Spleen (tissue), 13 donors: ENCODE results near the gene CYP4F12. TPM values are rescaled to one million over a fixed set of nuclear protein-coding genes. Genes with fewer than 3 reads are reported as not detected.
A peak's percentile ranks its signal among the peaks of the same experiment; 100 is the strongest.

ENCODE experiments used
- DNase-seq: peaks from one replicate; pipeline ENCODE4 v3.0.0-alpha.2; 2020
- H3K27ac ChIP-seq, 8 donors: fragments of 200-600 bp; sonication (generic) in 7 of 8; 1 replicate in 4 of 8; 2 replicates in 4 of 8; pipeline versions ENCODE4 v1.5.0 to v1.8.0; 2016 to 2021; ENCODE audit warnings: inconsistent platforms in 4 of 8, mild to moderate bottlenecking in 4 of 8, moderate library complexity in 1 of 8
- H3K27me3 ChIP-seq, 7 donors: fragments of 200-600 bp; sonication (generic) in 6 of 7; replicated peaks in 1 of 7; 1 replicate in 4 of 7; 2 replicates in 3 of 7; pipeline versions ENCODE4 v1.5.0 to v1.8.0; 2016 to 2021; ENCODE audit warnings: inconsistent platforms in 3 of 7, mild to moderate bottlenecking in 1 of 7
- H3K36me3 ChIP-seq, 6 donors: fragments of 200-600 bp; sonication (generic) in 5 of 6; 1 replicate in 4 of 6; 2 replicates in 2 of 6; pipeline versions ENCODE4 v1.5.0 to v1.8.0; 2016 to 2021; ENCODE audit warnings: inconsistent platforms in 2 of 6
- H3K4me1 ChIP-seq, 6 donors: fragments of 200-600 bp; sonication (generic) in 5 of 6; 1 replicate in 3 of 6; 2 replicates in 3 of 6; pipeline versions ENCODE4 v1.5.0 to v1.8.0; 2016 to 2021; ENCODE audit warnings: inconsistent platforms in 3 of 6
- H3K4me3 ChIP-seq, 8 donors: fragments of 200-600 bp; sonication (generic) in 7 of 8; 1 replicate in 4 of 8; 2 replicates in 4 of 8; pipeline versions ENCODE4 v1.5.0 to v1.8.0; 2016 to 2021; ENCODE audit warnings: inconsistent platforms in 4 of 8, mild to moderate bottlenecking in 4 of 8, moderate library complexity in 2 of 8
- H3K9me3 ChIP-seq, 8 donors: fragments of 200-600 bp; sonication (generic) in 7 of 8; 1 replicate in 4 of 8; 2 replicates in 4 of 8; pipeline versions ENCODE4 v1.5.0 to v1.8.0; 2016 to 2021; ENCODE audit warnings: inconsistent platforms in 4 of 8
- POLR2A ChIP-seq, 3 donors: fragments of 450-650 bp; IDR thresholded peaks; one replicate each; pipeline ENCODE4 v1.5.1; 2017; ENCODE audit warnings: antibody characterized with exemption in 3 of 3, mild to moderate bottlenecking in 1 of 3
- POLR2AphosphoS5 ChIP-seq, 3 donors: sonication (generic); formaldehyde crosslinking; IDR thresholded peaks; one replicate each; pipeline ENCODE4 v1.5.1; 2017; ENCODE audit warnings: antibody characterized with exemption in 3 of 3
- WGBS, 5 donors: extraction: QIAGEN DNeasy Blood & Tissue Kit in 3 of 5; methylation state at CpG; one replicate each; pipeline versions ENCODE4 v1.1.5 to v1.1.7; 2013 to 2018; 5-methylcytosine and 5-hydroxymethylcytosine counted together
- intact Hi-C: fragments of 100-400 bp; cut with DNase I; formaldehyde crosslinking; loops from one replicate; pipeline ENCODE4 v1.15.0; 2023; ENCODE audit warnings: low total_unique reads
- long read RNA-seq, 2 donors: transcript quantifications; one replicate each; lab custom pipeline, GENCODE V29; 2026
- polyA plus RNA-seq, 3 donors: library from polyadenylated mRNA; stranded (reverse); fragments of 200-250 nt; gene quantifications; one replicate each; pipeline ENCODE4 v1.2.1, GENCODE V29; 2013
- total RNA-seq, 7 donors: library from RNA; depleted of rRNA in 3 of 7; stranded (reverse); fragments of >200 nt in 3 of 7; fragmentation: NEBNext Ultra II Directional in 4 of 7; extraction: Animal tissue kit (Norgen Biotek cat#: 25700) in 4 of 7; gene quantifications; one replicate each; pipeline versions ENCODE4 v1.1.0 to v1.2.1, GENCODE V29; 2016 to 2021
- TF ChIP-seq, protein P1 (sequence below), 11 experiments: fragments of 200-600 bp in 7 of 11; fragments of 450-650 bp in 4 of 11; sonication (generic) in 4 of 11; IDR thresholded peaks in 8 of 11; conservative IDR thresholded peaks in 3 of 11; 1 replicate in 7 of 11; 2 replicates in 4 of 11; pipeline versions ENCODE4 v1.4.0 to v1.8.0; 2016 to 2021; ENCODE audit warnings: antibody characterized with exemption in 11 of 11, inconsistent platforms in 4 of 11, mild to moderate bottlenecking in 1 of 11
- donor health status: healthy with polysubstance abuse.
- donor health status: DM: no; HTN: no; CAD: no; lungs with moderate emphysema.
- donor health status: DM: no; HTN: no; CAD: no.
- donor health status: Bipolar disorder and iron deficiency.
- donor health status: healthy.
- donor health status: DM: no; HTN: no; CAD: no.
- donor health status: DM: yes; HTN: yes; CAD: no.

Gene CYP4F12
- total RNA-seq (1 to 10 TPM; 2.8 to 8.2 (median 4.2) TPM), polyA plus RNA-seq (1 to 10 TPM; 1.9 to 8.3 (median 4.0) TPM)
- long read RNA-seq, donor 1: 0 reads
- long read RNA-seq, donor 2: 0 reads

DNA sequence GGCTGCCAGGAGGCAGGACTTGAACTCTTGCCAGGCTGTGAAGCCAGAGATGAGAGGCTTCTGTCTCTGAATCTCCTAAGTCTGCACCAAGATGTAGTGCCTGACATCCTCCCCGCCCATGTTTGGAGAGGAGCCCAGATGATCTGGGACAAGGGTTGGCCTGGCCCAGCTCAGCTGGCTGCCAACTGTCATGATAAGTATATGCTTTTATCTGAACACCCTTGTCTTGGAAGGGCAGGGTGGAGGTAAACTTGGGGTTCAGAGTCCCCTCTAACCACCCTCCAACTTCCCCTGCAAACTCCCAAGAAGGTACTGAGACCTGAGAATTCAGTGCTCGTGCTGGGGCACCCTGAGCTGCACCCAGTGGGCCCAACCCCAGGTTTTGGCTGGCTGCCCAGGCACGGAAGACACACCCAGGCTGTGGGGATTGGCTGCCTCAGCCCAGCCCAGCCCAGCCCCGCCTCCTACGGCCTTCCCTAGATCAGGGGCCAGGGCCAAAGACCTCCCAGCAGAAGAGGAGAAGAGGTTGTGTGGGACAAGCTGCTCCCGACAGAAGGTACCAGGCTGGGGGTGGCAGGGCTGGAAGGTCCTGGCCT, at the start of gene CYP4F12:
Gene CYP4F12, plus strand, starts transcription at position 508 of the 596 bp plus-strand sequence. CDS start 443 bp downstream, outside the sequence.
- 15 to 55% (median 46%) methylated on average over 5 to 6 of the region's 6 CpGs for WGBS, 5 donors
- peak; percentile 77 for DNase-seq
- peaks cover 0 to 26% (median 0%) of the 10 kb centered on the region in 7 donors for H3K27me3 ChIP-seq
- peak within 1 kb of the TSS in 6 of 8 donors; percentile 20 to 61 (median 48) for H3K27ac ChIP-seq
- peak within 1 kb of the TSS in 1 of 8 donors; percentile 33 for H3K4me3 ChIP-seq
- TF ChIP-seq, protein P1, sequence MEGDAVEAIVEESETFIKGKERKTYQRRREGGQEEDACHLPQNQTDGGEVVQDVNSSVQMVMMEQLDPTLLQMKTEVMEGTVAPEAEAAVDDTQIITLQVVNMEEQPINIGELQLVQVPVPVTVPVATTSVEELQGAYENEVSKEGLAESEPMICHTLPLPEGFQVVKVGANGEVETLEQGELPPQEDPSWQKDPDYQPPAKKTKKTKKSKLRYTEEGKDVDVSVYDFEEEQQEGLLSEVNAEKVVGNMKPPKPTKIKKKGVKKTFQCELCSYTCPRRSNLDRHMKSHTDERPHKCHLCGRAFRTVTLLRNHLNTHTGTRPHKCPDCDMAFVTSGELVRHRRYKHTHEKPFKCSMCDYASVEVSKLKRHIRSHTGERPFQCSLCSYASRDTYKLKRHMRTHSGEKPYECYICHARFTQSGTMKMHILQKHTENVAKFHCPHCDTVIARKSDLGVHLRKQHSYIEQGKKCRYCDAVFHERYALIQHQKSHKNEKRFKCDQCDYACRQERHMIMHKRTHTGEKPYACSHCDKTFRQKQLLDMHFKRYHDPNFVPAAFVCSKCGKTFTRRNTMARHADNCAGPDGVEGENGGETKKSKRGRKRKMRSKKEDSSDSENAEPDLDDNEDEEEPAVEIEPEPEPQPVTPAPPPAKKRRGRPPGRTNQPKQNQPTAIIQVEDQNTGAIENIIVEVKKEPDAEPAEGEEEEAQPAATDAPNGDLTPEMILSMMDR (IDR thresholded peaks at IDR 0.05 in 8 of 11, conservative IDR thresholded peaks at IDR 0.05 in 3 of 11): no peak
- TF ChIP-seq POLR2A (IDR thresholded peaks at IDR 0.05): no peak
- TF ChIP-seq POLR2AphosphoS5 (IDR thresholded peaks at IDR 0.05): peak; percentile 15 to 59 (median 56)
- peaks cover 0 to 9% (median 4%) of the 10 kb centered on the region in 6 donors for H3K4me1 ChIP-seq
- H3K36me3 ChIP-seq: peaks cover 0 to 45% (median 0%) of the 10 kb centered on the region in 6 donors
- intact Hi-C loops: no loop called here
- H3K9me3 ChIP-seq: no peaks in the 10 kb centered on the region

- Histone ChIP-seq H3K4me3 (no peak overlapping the region), H3K36me3 (no peaks in the 10 kb centered on the region), H3K27ac (no peak overlapping the region), H3K9me3 (no peaks in the 10 kb centered on the region), H3K27me3 (peaks cover 0 to 53% (median 3%) of the 10 kb centered on the region in 7 donors), H3K4me1 (peaks cover 0 to 12% (median 0%) of the 10 kb centered on the region in 6 donors)
- TF ChIP-seq POLR2AphosphoS5 (IDR thresholded peaks at IDR 0.05) (no peak), POLR2A (IDR thresholded peaks at IDR 0.05) (no peak)
- TF ChIP-seq, protein P1 (IDR thresholded peaks at IDR 0.05 in 8 of 11, conservative IDR thresholded peaks at IDR 0.05 in 3 of 11): no peak
- DNase-seq: no peak
- 8 to 22% (median 12%) methylated on average over 4 to 9 of the region's 9 CpGs for WGBS, 5 donors
- intact Hi-C loops: no loop called here
Observed at GRCh38 chr19:15623711-15624318, 49.1 kb upstream of the CYP4F12 start.

DNA sequence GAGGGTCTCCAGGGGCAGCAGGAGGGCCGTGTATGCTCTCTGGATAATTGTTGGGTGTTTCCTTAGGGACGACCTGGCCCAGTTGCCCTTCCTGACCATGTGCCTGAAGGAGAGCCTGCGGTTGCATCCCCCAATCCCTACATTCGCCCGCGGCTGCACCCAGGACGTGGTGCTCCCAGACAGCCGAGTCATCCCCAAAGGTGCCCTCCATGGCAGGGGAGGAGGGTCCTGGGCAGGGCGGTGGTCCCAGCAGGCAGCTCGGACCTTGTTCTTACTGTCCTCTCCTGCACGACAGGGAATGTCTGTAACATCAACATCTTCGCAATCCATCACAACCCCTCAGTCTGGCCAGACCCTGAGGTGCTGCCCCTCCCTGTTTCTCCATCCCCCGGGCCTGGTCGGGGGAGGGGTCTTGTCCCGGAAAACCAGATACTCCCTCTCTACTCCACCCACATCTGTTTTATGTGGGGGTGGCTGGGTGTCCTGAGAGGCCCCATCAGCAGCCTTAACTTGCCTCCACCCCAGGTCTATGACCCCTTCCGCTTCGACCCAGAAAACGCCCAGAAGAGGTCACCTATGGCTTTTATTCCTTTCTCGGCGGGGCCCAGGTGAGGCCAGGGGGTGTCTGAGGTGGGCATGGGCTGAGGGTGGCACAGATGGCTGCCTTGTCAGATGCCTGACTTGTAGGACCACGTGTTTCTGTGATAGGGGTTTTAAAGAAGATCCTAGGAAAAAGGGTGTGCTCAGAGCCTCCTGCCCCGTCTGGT, 44.5 kb upstream of the CYP4F12 start:
- intact Hi-C loops: loop anchor here (5.0 kb wide), 2 partner anchors 239 to 554 kb away; no protein-coding TSS in a partner anchor
- H3K27ac ChIP-seq: no peak overlapping the region
- no peaks in the 10 kb centered on the region for H3K9me3 ChIP-seq
- peaks cover 0 to 29% (median 8%) of the 10 kb centered on the region in 6 donors for H3K4me1 ChIP-seq
- no peak for DNase-seq
- H3K27me3 ChIP-seq: peaks cover 0 to 37% (median 6%) of the 10 kb centered on the region in 7 donors
- WGBS, 5 donors: 59 to 65% (median 62%) methylated on average over 22 of the region's 22 CpGs
- no peaks in the 10 kb centered on the region for H3K36me3 ChIP-seq
- TF ChIP-seq POLR2AphosphoS5 (IDR thresholded peaks at IDR 0.05) (no peak), POLR2A (IDR thresholded peaks at IDR 0.05) (no peak)
- TF ChIP-seq, protein P1 (IDR thresholded peaks at IDR 0.05 in 8 of 11, conservative IDR thresholded peaks at IDR 0.05 in 3 of 11): no peak
- no peak overlapping the region for H3K4me3 ChIP-seq
